Epithelial cell of esophagus (primary cell): ENCODE measurements around the gene KRT35.

Experiments used
- DNase-seq: peaks from one replicate; pipeline ENCODE4 v3.0.0; 2010; ENCODE audit warnings: low read depth
- H3K4me3 ChIP-seq: 2 replicates; pipeline ENCODE4 v1.5.1; 2011; ENCODE audit warnings: mild to moderate bottlenecking, low read length, control low read depth
- TF ChIP-seq, protein P1 (sequence below): IDR thresholded peaks from 2 replicates; pipeline ENCODE4 v1.5.1; 2011; ENCODE audit warnings: low read depth, mild to moderate bottlenecking, low read length, control low read depth, inconsistent platforms; ENCODE audit not compliant: insufficient read depth; ENCODE audit errors: missing control alignments

The KRT35 gene

DNA sequence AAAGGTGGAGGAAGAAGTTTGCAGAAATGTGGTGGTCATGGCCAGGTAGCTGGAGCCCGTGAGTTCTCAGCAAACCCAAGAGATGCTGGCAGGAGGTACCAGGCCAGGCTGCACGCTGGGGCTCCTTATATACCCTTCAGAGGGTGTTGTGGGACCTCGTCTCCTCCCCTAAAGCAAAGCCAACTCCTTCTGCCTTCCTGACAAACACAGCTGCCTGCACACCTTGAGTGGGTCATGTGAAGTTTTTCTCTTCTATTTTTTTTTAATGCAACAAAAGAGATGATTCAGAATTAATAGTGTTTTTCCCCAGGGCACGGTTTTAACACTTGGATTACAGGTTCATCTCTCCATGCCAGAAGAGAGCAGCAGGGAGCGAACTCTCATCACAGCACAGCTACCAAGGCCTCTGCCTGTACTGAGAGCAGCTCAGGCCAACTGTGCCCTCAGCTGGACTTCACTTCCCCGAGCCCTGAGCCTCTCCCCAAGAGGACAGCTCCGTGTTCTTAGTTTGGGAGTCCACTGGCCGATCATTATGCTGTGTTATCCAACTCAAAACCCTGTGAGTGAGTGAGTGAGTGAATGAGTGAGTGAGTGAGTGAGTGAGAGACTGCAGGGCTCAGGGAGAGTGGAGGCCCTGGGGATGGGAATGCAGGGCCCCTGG is 38.0 kb upstream of the KRT35 start, which contains the start of gene KRT15:
Gene KRT15 (minus strand): TSS at position 102 of the 661 bp plus-strand sequence. CDS start 63 bp downstream, at position 39.
- DNase-seq: peak; percentile 94
- TF ChIP-seq, protein P1, sequence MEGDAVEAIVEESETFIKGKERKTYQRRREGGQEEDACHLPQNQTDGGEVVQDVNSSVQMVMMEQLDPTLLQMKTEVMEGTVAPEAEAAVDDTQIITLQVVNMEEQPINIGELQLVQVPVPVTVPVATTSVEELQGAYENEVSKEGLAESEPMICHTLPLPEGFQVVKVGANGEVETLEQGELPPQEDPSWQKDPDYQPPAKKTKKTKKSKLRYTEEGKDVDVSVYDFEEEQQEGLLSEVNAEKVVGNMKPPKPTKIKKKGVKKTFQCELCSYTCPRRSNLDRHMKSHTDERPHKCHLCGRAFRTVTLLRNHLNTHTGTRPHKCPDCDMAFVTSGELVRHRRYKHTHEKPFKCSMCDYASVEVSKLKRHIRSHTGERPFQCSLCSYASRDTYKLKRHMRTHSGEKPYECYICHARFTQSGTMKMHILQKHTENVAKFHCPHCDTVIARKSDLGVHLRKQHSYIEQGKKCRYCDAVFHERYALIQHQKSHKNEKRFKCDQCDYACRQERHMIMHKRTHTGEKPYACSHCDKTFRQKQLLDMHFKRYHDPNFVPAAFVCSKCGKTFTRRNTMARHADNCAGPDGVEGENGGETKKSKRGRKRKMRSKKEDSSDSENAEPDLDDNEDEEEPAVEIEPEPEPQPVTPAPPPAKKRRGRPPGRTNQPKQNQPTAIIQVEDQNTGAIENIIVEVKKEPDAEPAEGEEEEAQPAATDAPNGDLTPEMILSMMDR: peak; percentile 25
- peak within 1 kb of the TSS; percentile 79 for H3K4me3 ChIP-seq

DNA sequence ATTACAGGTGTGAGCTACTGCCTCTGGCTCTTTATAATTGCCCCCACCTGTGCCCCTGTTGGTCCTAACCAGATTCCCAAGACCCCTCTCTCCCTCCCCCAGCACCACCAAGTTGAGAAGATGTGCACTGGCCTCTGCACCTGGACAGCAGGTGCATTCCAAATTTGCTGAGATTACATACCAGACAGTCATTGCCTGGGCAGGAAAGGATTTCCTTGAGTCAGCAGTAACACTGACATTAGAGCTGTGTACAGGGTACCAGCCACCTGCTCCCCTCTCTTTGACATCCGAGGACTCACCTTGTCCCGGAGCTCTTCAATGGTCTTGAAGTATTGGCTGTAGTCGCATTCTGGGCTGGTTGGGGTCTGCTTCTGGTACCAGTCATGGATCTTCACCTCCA is 37.1 kb upstream of the KRT35 start:
- TF ChIP-seq, protein P1: no peak
- H3K4me3 ChIP-seq: peak overlapping the region; percentile 79
- DNase-seq: peak; percentile 56

DNA sequence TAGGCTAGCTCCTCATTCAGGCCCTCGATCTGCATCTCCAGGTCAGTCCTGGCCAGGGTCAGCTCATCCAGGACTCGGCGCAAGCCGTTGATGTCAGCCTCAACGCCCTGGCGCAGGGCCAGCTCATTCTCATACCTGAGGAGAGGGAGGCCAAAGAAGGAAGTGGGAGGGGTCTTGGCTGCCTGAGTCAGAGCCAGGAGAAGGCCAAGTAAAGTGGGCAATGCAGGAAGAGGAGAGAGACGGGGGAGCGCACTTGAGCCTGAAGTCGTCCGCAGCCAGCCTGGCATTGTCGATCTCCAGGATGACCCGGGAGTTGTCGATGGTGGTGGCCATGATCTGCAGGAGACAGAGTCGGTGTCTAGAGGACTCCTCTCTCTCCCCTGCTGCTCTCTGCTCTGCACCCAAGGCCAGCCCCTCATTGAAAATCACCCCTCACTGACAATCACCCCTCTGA is 35.9 kb upstream of the KRT35 start:
- no peak for DNase-seq
- H3K4me3 ChIP-seq: peak overlapping the region; percentile 79
- TF ChIP-seq, protein P1: no peak

DNA sequence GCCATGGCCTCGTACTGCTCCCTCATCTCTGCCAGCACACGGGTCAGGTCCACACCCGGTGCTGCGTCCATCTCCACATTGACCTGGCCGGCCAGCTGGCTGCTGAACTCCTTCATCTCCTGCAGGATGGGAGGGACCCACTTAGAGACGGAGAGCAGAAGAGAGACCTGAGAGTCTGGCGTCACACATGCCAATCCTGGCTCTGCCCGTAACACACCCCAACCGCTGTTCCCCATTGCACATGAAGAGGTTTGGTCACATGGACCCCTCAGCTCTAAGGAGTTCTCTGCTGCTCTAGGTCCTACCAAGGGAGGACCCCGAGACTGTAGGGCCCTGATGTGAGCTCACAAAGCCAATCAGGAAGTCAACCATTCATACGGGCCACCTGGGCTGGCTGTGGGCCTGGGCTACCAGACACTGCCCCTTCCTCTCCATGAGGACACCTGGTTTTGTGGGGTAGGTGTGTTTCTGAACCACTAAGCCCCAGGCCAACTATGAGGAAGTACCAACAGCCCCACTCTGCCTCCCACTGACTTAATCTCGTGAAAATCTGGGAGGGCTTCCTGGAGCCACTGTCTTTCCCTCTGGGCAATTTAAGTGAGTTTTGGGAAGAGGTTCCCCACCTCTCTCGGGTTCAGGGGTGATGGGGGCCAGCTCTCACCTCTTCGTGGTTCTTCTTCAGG is 35.3 kb upstream of the KRT35 start:
- H3K4me3 ChIP-seq: peak overlapping the region; percentile 79
- TF ChIP-seq, protein P1: no peak
- DNase-seq: no peak

DNA sequence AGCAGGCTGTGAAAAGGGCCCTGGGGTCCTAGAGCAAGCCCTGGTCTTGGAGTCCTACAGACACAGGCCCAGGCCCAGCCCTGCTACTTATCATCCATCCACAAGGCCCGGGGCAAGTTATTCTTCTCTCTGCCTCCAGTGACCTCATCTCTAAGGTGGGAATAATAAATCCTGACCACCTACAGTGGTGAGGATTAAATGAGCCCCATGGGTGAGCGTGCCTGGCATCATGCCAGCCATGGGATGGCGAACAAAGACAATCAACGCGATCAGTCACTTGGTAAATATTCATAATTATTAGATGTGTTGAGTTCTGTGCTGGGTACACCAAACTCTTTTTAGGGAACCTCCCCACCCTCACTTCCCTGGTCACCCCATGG is 32.2 kb upstream of the KRT35 start:
- TF ChIP-seq, protein P1: no peak
- no peak overlapping the region for H3K4me3 ChIP-seq
- DNase-seq: no peak

DNA sequence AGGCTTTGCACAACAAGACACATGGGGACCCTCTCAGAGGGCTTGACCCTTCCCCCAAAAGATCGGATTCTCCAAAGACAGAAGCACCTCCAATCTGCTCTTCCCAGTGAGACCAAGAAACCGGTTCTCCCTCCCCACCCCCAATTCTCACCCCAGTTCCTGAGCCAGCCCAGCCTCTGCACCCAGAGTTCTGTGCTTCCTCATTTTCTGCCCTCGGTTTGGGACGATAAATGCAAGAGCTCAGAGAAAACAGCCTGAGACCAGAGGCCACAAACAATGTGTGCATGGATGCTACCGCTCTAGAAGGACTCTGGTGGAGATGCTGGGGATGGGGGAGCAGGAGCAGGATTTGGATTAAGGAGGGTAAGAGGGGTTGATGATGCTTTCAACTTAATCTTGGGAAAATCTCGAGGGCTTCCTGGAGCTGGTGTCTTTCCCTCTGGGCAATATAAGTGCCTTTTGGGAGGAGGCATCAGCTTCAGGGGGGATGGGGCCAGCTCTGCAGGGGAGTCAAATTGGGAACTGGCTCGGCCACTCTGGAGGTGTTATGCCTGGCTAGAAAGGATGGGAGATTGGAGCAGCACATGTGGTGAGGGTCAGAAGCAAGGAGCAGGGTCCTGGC is 31.7 kb upstream of the KRT35 start:
- DNase-seq: no peak
- H3K4me3 ChIP-seq: no peak overlapping the region
- TF ChIP-seq, protein P1: no peak
